H9 (cell line): ENCODE data around the gene TAF9. TPM values are rescaled to one million over a fixed set of nuclear protein-coding genes. Genes with fewer than 3 reads are reported as not detected.

Experiments used
- DNase-seq: peaks from one replicate; pipeline ENCODE4 v3.0.0-alpha.2; 2017
- H2AFZ ChIP-seq: one replicate; pipeline ENCODE4 v1.6.1; 2013; ENCODE audit warnings: mild to moderate bottlenecking, low read length, control low read depth, moderate library complexity
- H2AK5ac ChIP-seq: 2 replicates; pipeline ENCODE4 v1.6.1; 2013; ENCODE audit warnings: low read length, control low read depth, mixed read lengths; ENCODE audit not compliant: insufficient read length
- H2BK120ac ChIP-seq: one replicate; pipeline ENCODE4 v1.6.1; 2013; ENCODE audit warnings: low read depth, mild to moderate bottlenecking, low read length, control low read depth, inconsistent platforms; ENCODE audit not compliant: poor library complexity, severe bottlenecking
- H2BK12ac ChIP-seq: 2 replicates; pipeline ENCODE4 v1.6.1; 2013; ENCODE audit warnings: low read length, control low read depth, mixed read lengths, low read depth; ENCODE audit not compliant: insufficient read length
- H2BK15ac ChIP-seq: 2 replicates; pipeline ENCODE4 v1.6.1; 2013; ENCODE audit warnings: low read depth, low read length, control low read depth
- H2BK20ac ChIP-seq: one replicate; pipeline ENCODE4 v1.6.1; 2013; ENCODE audit warnings: low read depth, mild to moderate bottlenecking, low read length, control low read depth, inconsistent platforms; ENCODE audit not compliant: poor library complexity, severe bottlenecking
- H2BK5ac ChIP-seq: 2 replicates; pipeline ENCODE4 v1.6.1; 2013; ENCODE audit warnings: low read length, control low read depth, mixed read lengths; ENCODE audit not compliant: insufficient read length
- H3K14ac ChIP-seq: 2 replicates; pipeline ENCODE4 v1.6.1; 2013; ENCODE audit warnings: low read length, control low read depth; ENCODE audit not compliant: insufficient read depth
- H3K18ac ChIP-seq: 2 replicates; pipeline ENCODE4 v1.6.1; 2013; ENCODE audit warnings: low read depth, mild to moderate bottlenecking, mixed read lengths, low read length, control low read depth; ENCODE audit not compliant: insufficient read length
- H3K23ac ChIP-seq: 2 replicates; pipeline ENCODE4 v1.6.1; 2013; ENCODE audit warnings: low read length, control low read depth, mixed read lengths, low read depth; ENCODE audit not compliant: insufficient read length
- H3K23me2 ChIP-seq: 2 replicates; pipeline ENCODE4 v1.6.1; 2013; ENCODE audit warnings: low read depth, mild to moderate bottlenecking, mixed read lengths, low read length, control low read depth; ENCODE audit not compliant: insufficient read length, poor library complexity, severe bottlenecking
- H3K27ac ChIP-seq: 2 replicates; pipeline ENCODE4 v1.5.1; 2013; ENCODE audit warnings: low read length, control low read depth, mixed read lengths, low read depth; ENCODE audit not compliant: insufficient read length
- H3K27me3 ChIP-seq: 2 replicates; pipeline ENCODE4 v1.6.1; 2013; ENCODE audit warnings: low read length, control low read depth, inconsistent platforms; ENCODE audit not compliant: insufficient read depth
- H3K4ac ChIP-seq: 2 replicates; pipeline ENCODE4 v1.6.1; 2013; ENCODE audit warnings: low read depth, mild to moderate bottlenecking, control low read depth, inconsistent platforms, low read length, moderate library complexity
- H3K4me1 ChIP-seq: 2 replicates; pipeline ENCODE4 v1.6.1; 2013; ENCODE audit warnings: low read length, control low read depth, inconsistent platforms; ENCODE audit not compliant: insufficient read depth
- H3K4me2 ChIP-seq: 2 replicates; pipeline ENCODE4 v1.6.1; 2013; ENCODE audit warnings: low read length, control low read depth, mixed read lengths; ENCODE audit not compliant: insufficient read length, insufficient read depth
- H3K56ac ChIP-seq: 2 replicates; pipeline ENCODE4 v1.6.1; 2013; ENCODE audit warnings: low read depth, mild to moderate bottlenecking, mixed read lengths, low read length, control low read depth; ENCODE audit not compliant: insufficient read length
- H3K79me1 ChIP-seq: 2 replicates; pipeline ENCODE4 v1.6.1; 2013; ENCODE audit warnings: low read depth, mild to moderate bottlenecking, moderate library complexity, low read length, control low read depth, inconsistent platforms; ENCODE audit not compliant: insufficient read depth, poor library complexity, severe bottlenecking
- H3K79me2 ChIP-seq: 2 replicates; pipeline ENCODE4 v1.6.1; 2013; ENCODE audit warnings: low read length, control low read depth, inconsistent platforms; ENCODE audit not compliant: insufficient read depth
- H3K9ac ChIP-seq: 2 replicates; pipeline ENCODE4 v1.6.1; 2013; ENCODE audit warnings: low read length, control low read depth, mixed read lengths; ENCODE audit not compliant: insufficient read length; ENCODE audit errors: extremely low read depth
- H3K9me3 ChIP-seq: one replicate; pipeline ENCODE4 v1.6.1; 2013; ENCODE audit warnings: low read depth, low read length, inconsistent platforms; ENCODE audit not compliant: control insufficient read depth
- H3T11ph ChIP-seq: one replicate; pipeline ENCODE4 v1.6.1; 2013; ENCODE audit warnings: mild to moderate bottlenecking, low read length, control low read depth, inconsistent platforms
- H4K20me1 ChIP-seq: one replicate; pipeline ENCODE4 v1.6.1; 2013; ENCODE audit not compliant: control insufficient read depth, insufficient read length, insufficient read depth
- H4K5ac ChIP-seq: 2 replicates; pipeline ENCODE4 v1.6.1; 2013; ENCODE audit warnings: low read depth, mild to moderate bottlenecking, mixed read lengths, low read length, control low read depth; ENCODE audit not compliant: insufficient read length
- H4K8ac ChIP-seq: replicated peaks from 2 replicates; pipeline ENCODE4 v1.6.1; 2013; ENCODE audit warnings: low read length, control low read depth, mixed read lengths, low read depth; ENCODE audit not compliant: insufficient read length
- H4K91ac ChIP-seq: 2 replicates; pipeline ENCODE4 v1.6.1; 2013; ENCODE audit warnings: low read depth, mild to moderate bottlenecking, moderate library complexity, mixed read lengths, low read length, control low read depth; ENCODE audit not compliant: insufficient read length
- H3K27ac Mint-ChIP-seq, 3 experiments: 2 replicates in 2 of 3; 3 replicates in 1 of 3; pipeline ENCODE4 v1.8.0; 2020 to 2021; ENCODE audit warnings: mixed read lengths in 3 of 3, mild to moderate bottlenecking in 1 of 3, moderate library complexity in 1 of 3
- H3K27me3 Mint-ChIP-seq: 2 replicates; pipeline ENCODE4 v1.8.0; 2021; ENCODE audit warnings: low read depth, mild to moderate bottlenecking, moderate library complexity, mixed read lengths
- H3K36me3 Mint-ChIP-seq, 3 experiments: 2 replicates in 2 of 3; 3 replicates in 1 of 3; pipeline ENCODE4 v1.8.0; 2020 to 2021; ENCODE audit warnings: low read depth in 3 of 3, mixed read lengths in 3 of 3; ENCODE audit not compliant: insufficient read depth in 1 of 3
- H3K4me1 Mint-ChIP-seq, 2 experiments: 2 replicates each; pipeline ENCODE4 v1.8.0; 2020; ENCODE audit warnings: mixed read lengths in 2 of 2
- H3K4me3 Mint-ChIP-seq, 2 experiments: 2 replicates in 1 of 2; 3 replicates in 1 of 2; pipeline ENCODE4 v1.8.0; 2020 to 2021; ENCODE audit warnings: mild to moderate bottlenecking in 2 of 2, mixed read lengths in 2 of 2, moderate library complexity in 1 of 2
- H3K9me3 Mint-ChIP-seq, 2 experiments: 2 replicates in 1 of 2; 3 replicates in 1 of 2; pipeline ENCODE4 v1.8.0; 2020; ENCODE audit warnings: mild to moderate bottlenecking in 2 of 2, mixed read lengths in 2 of 2, moderate library complexity in 1 of 2
- CTCF ChIP-seq: fragments of 200-600 bp; sonication (generic); conservative IDR thresholded peaks from 3 replicates; pipeline ENCODE4 v1.8.0; 2021; ENCODE audit warnings: antibody characterized with exemption, mild to moderate bottlenecking
- WGBS: extraction: QIAGEN DNeasy Blood & Tissue Kit; methylation state at CpG from one replicate; pipeline ENCODE4 v1.1.7; 2013; ENCODE audit warnings: missing lambda C conversion rate, low lambda C conversion rate, mixed read lengths; ENCODE audit not compliant: insufficient read length; ENCODE audit errors: extremely low coverage; 5-methylcytosine and 5-hydroxymethylcytosine counted together
- total RNA-seq: library from RNA; stranded (reverse); gene quantifications from 2 replicates; pipeline ENCODE4 v1.2.1, GENCODE V29; 2021

TAF9 gene
- total RNA-seq, 1 experiment from 2014 or later: 85.0 TPM

- Histone ChIP-seq H3K4ac (no peak overlapping the region), H3K56ac (no peak overlapping the region), H3K79me2 (no peaks in the 10 kb centered on the region), H4K8ac (no peak overlapping the region), H2AFZ (no peak overlapping the region), H3K79me1 (no peaks in the 10 kb centered on the region), H4K91ac (no peak overlapping the region), H2BK120ac (no peak overlapping the region), H3K9ac (no peak overlapping the region), H4K20me1 (no peaks in the 10 kb centered on the region), H3K9me3 (no peaks in the 10 kb centered on the region), H3T11ph (no peak overlapping the region), H3K4me1 (no peaks in the 10 kb centered on the region), H3K27ac (no peak overlapping the region), H2BK15ac (no peak overlapping the region), H3K27me3 (no peaks in the 10 kb centered on the region), H2BK20ac (no peak overlapping the region), H3K23me2 (peaks cover 6% of the 10 kb centered on the region), H2BK5ac (no peak overlapping the region), H2BK12ac (no peak overlapping the region), H4K5ac (no peak overlapping the region), H3K4me2 (no peak overlapping the region), H2AK5ac (no peak overlapping the region), H3K23ac (no peak overlapping the region), H3K14ac (no peak overlapping the region), H3K18ac (no peak overlapping the region)
- Mint-ChIP-seq H3K9me3 (no peaks in the 10 kb centered on the region), H3K4me1 (peaks cover 6 to 8% of the 10 kb centered on the region in 2 experiments), H3K36me3 (no peaks in the 10 kb centered on the region; a peak in 1 of 7 replicates), H3K27me3 (peaks cover 2% of the 10 kb centered on the region; the same call in 1 of the 2 replicates), H3K27ac (no peak overlapping the region), H3K4me3 (no peak overlapping the region)
- no peak for TF ChIP-seq CTCF
- DNase-seq: no peak
- WGBS: no CpG with 5 or more reads among the region's 9 CpGs
Measured at GRCh38 chr5:69329905-69330489, 39.3 kb downstream of the TAF9 start.
